Hepatocyte (in vitro differentiated cells): ENCODE data around the gene ZSCAN10. TPM values are rescaled to one million over a fixed set of nuclear protein-coding genes. Genes with fewer than 3 reads are reported as not detected.

Source experiments
- DNase-seq: peaks from one replicate; pipeline ENCODE4 v3.0.0-alpha.2; 2016; ENCODE audit warnings: low spot score
- H2AFZ ChIP-seq: fragments of 200-600 bp; sonication (generic); 2 replicates; pipeline ENCODE4 v1.6.0; 2016; ENCODE audit warnings: antibody characterized with exemption, mild to moderate bottlenecking
- H3K27ac ChIP-seq: fragments of 200-600 bp; sonication (generic); 2 replicates; pipeline ENCODE4 v1.5.1; 2016; ENCODE audit warnings: mild to moderate bottlenecking
- H3K27me3 ChIP-seq: fragments of 200-600 bp; sonication (generic); 2 replicates; pipeline ENCODE4 v1.6.1; 2016
- H3K36me3 ChIP-seq: fragments of 200-600 bp; sonication (generic); replicated peaks from 2 replicates; pipeline ENCODE4 v1.5.1; 2016; ENCODE audit warnings: low read depth; ENCODE audit not compliant: insufficient read depth
- H3K4me1 ChIP-seq: fragments of 200-600 bp; sonication (generic); 2 replicates; pipeline ENCODE4 v1.5.1; 2016; ENCODE audit warnings: mild to moderate bottlenecking, moderate library complexity; ENCODE audit not compliant: insufficient read depth
- H3K4me2 ChIP-seq: fragments of 200-600 bp; sonication (generic); 2 replicates; pipeline ENCODE4 v1.6.0; 2016
- H3K4me3 ChIP-seq: fragments of 200-600 bp; sonication (generic); 2 replicates; pipeline ENCODE4 v1.5.1; 2016; ENCODE audit warnings: mild to moderate bottlenecking
- H3K79me2 ChIP-seq: fragments of 200-600 bp; sonication (generic); 2 replicates; pipeline ENCODE4 v1.6.0; 2017; ENCODE audit warnings: mild to moderate bottlenecking
- H3K9me2 ChIP-seq: fragments of 200-600 bp; sonication (generic); replicated peaks from 2 replicates; pipeline ENCODE4 v1.6.0; 2017; ENCODE audit warnings: mild to moderate bottlenecking; ENCODE audit not compliant: insufficient read depth
- H3K9me3 ChIP-seq: fragments of 200-600 bp; sonication (generic); 2 replicates; pipeline ENCODE4 v1.5.1; 2016; ENCODE audit warnings: low read depth, mild to moderate bottlenecking
- H4K20me1 ChIP-seq: fragments of 200-600 bp; sonication (generic); 2 replicates; pipeline ENCODE4 v1.6.0; 2016; ENCODE audit warnings: mild to moderate bottlenecking; ENCODE audit not compliant: insufficient read depth, poor library complexity, severe bottlenecking
- CTCF ChIP-seq: fragments of 200-600 bp; sonication (generic); IDR thresholded peaks from 2 replicates; pipeline ENCODE4 v1.5.1; 2016; ENCODE audit warnings: antibody characterized with exemption, mild to moderate bottlenecking; ENCODE audit not compliant: poor library complexity
- EZH2 ChIP-seq: fragments of 200-600 bp; sonication (generic); IDR thresholded peaks from 2 replicates; pipeline ENCODE4 v1.6.1; 2016; ENCODE audit warnings: antibody characterized with exemption, mild to moderate bottlenecking, borderline replicate concordance
- EZH2phosphoT487 ChIP-seq: fragments of 200-600 bp; sonication (generic); IDR thresholded peaks from one replicate; pipeline ENCODE4 v1.6.1; 2018; ENCODE audit warnings: antibody characterized with exemption, mild to moderate bottlenecking, low read depth, moderate library complexity; ENCODE audit not compliant: unreplicated experiment, severe bottlenecking
- WGBS: methylation state at CpG from one replicate; pipeline ENCODE4 v1.1.6; 2016; ENCODE audit warnings: low lambda C conversion rate; ENCODE audit errors: missing lambda C conversion rate; 5-methylcytosine and 5-hydroxymethylcytosine counted together
- polyA plus RNA-seq: library from polyadenylated mRNA; unstranded; fragments of >200 nt; fragmentation: Nextera tagmentation; extraction: Ambion mirVana; gene quantifications from 2 replicates; pipeline ENCODE4 v1.2.1, GENCODE V29; 2016
- total RNA-seq: library from RNA; depleted of rRNA; stranded (reverse); fragments of >200 nt; gene quantifications from 2 replicates; pipeline ENCODE4 v1.2.3, GENCODE V29; 2014

Gene ZSCAN10
- total RNA-seq (not detected in 2 replicates), polyA plus RNA-seq (not detected in 2 replicates)

- Histone ChIP-seq H3K9me3 (no peaks in the 10 kb centered on the region), H3K79me2 (no peaks in the 10 kb centered on the region), H3K9me2 (no peaks in the 10 kb centered on the region), H3K27ac (no peak within 1 kb of the TSS), H3K4me1 (peaks cover 4% of the 10 kb centered on the region), H3K27me3 (peaks cover 10% of the 10 kb centered on the region), H3K36me3 (no peaks in the 10 kb centered on the region), H4K20me1 (no peaks in the 10 kb centered on the region), H3K4me3 (no peak within 1 kb of the TSS), H2AFZ (peak within 1 kb of the TSS; percentile 40), H3K4me2 (peak within 1 kb of the TSS; percentile 79)
- no peak for TF ChIP-seq EZH2
- TF ChIP-seq CTCF: no peak
- TF ChIP-seq EZH2phosphoT487: no peak
- 29% methylated on average over 20 of the region's 21 CpGs for WGBS
- DNase-seq: no peak
These were observed at the start of gene ZSCAN10 for GRCh38 chr16:3098459-3099394. Gene ZSCAN10, minus strand, starts transcription at chr16:3099294. Its CDS starts 6,357 bp downstream, at chr16:3092937.

- Histone ChIP-seq H3K79me2 (no peaks in the 10 kb centered on the region), H3K27me3 (no peaks in the 10 kb centered on the region), H3K9me3 (no peaks in the 10 kb centered on the region), H2AFZ (no peak overlapping the region), H4K20me1 (no peaks in the 10 kb centered on the region), H3K4me1 (peaks cover 4% of the 10 kb centered on the region), H3K9me2 (no peaks in the 10 kb centered on the region), H3K27ac (no peak overlapping the region), H3K4me2 (no peak overlapping the region), H3K4me3 (no peak overlapping the region), H3K36me3 (no peaks in the 10 kb centered on the region)
- no peak for TF ChIP-seq EZH2
- no peak for TF ChIP-seq CTCF
- TF ChIP-seq EZH2phosphoT487: no peak
- WGBS: 91% methylated on average over 13 of the region's 13 CpGs
- DNase-seq: no peak
These were observed 49.4 kb upstream of the ZSCAN10 start for GRCh38 chr16:3148256-3149192.

- H3K27me3 ChIP-seq: no peaks in the 10 kb centered on the region
- H3K4me2 ChIP-seq: no peak overlapping the region
- H2AFZ ChIP-seq: no peak overlapping the region
- H3K4me1 ChIP-seq: peaks cover 4% of the 10 kb centered on the region
- H3K36me3 ChIP-seq: no peaks in the 10 kb centered on the region
- H3K4me3 ChIP-seq: no peak overlapping the region
- H3K9me3 ChIP-seq: no peaks in the 10 kb centered on the region
- WGBS: 94% methylated on average over 5 of the region's 5 CpGs
- no peaks in the 10 kb centered on the region for H3K9me2 ChIP-seq
- H3K27ac ChIP-seq: no peak overlapping the region
- no peaks in the 10 kb centered on the region for H4K20me1 ChIP-seq
- no peak for TF ChIP-seq EZH2
- no peak for TF ChIP-seq EZH2phosphoT487
- TF ChIP-seq CTCF: no peak
- H3K79me2 ChIP-seq: no peaks in the 10 kb centered on the region
- no peak for DNase-seq
These were observed 48.6 kb upstream of the ZSCAN10 start for GRCh38 chr16:3147757-3148104.
